HG03135 (cell line): ENCODE data around the gene SUSD1.
"Not testable (repeated sequence)": the region's sequence is repeated elsewhere in the genome, so short reads cannot be mapped to it uniquely, and the experiment has no call there.

Source experiments
- ATAC-seq: cut with Tn5 transposase; IDR thresholded peaks from one replicate; pipeline ENCODE4 v1.9.1; 2021; ENCODE audit warnings: mild to moderate bottlenecking, moderate library complexity; ENCODE audit not compliant: unreplicated experiment

The SUSD1 gene

GRCh38 chr9:112104401-112104800, 70.7 kb downstream of the SUSD1 start:
- ATAC-seq, result no peak

- no peak for ATAC-seq
Observed at GRCh38 chr9:112103405-112103804, 71.7 kb downstream of the SUSD1 start.

GRCh38 chr9:112097712-112098688, 77.1 kb downstream of the SUSD1 start:
- peak; percentile 62 for ATAC-seq

- no peak for ATAC-seq
Observed at GRCh38 chr9:112094948-112095681, 80.0 kb downstream of the SUSD1 start.

- no peak for ATAC-seq
Observed at GRCh38 chr9:112094241-112094640, 80.9 kb downstream of the SUSD1 start.

GRCh38 chr9:112093870-112094216, 81.3 kb downstream of the SUSD1 start:
- ATAC-seq, result no peak

GRCh38 chr9:112093147-112093869, 81.8 kb downstream of the SUSD1 start:
- no peak for ATAC-seq

GRCh38 chr9:112091810-112092209, 83.3 kb downstream of the SUSD1 start:
- ATAC-seq, result no peak

GRCh38 chr9:112087506-112087905, 87.6 kb downstream of the SUSD1 start:
- no peak for ATAC-seq

- ATAC-seq, result no peak
Observed at GRCh38 chr9:112086627-112087026, 88.5 kb downstream of the SUSD1 start.

- ATAC-seq, result no peak
Observed at GRCh38 chr9:112084907-112085306, 90.2 kb downstream of the SUSD1 start.

GRCh38 chr9:112084334-112084733, 90.8 kb downstream of the SUSD1 start:
- ATAC-seq, result no peak

- ATAC-seq, result no peak
Observed at GRCh38 chr9:112081918-112082729, 93.0 kb downstream of the SUSD1 start.

GRCh38 chr9:112080831-112081542, 94.1 kb downstream of the SUSD1 start:
- ATAC-seq, result no peak

GRCh38 chr9:112078432-112078831, 96.7 kb downstream of the SUSD1 start:
- ATAC-seq, result peak; percentile 71

GRCh38 chr9:112076814-112077213, 98.3 kb downstream of the SUSD1 start:
- no peak for ATAC-seq

- ATAC-seq, result no peak
Observed at GRCh38 chr9:112075009-112075378, 100.1 kb downstream of the SUSD1 start.

GRCh38 chr9:112074250-112075008, 100.7 kb downstream of the SUSD1 start:
- no peak for ATAC-seq

GRCh38 chr9:112073639-112074173, 101.4 kb downstream of the SUSD1 start:
- ATAC-seq, result not testable (repeated sequence)
